Endothelial cell of umbilical vein (primary cell): ENCODE data around the gene SPOPL. TPM values are rescaled to one million over a fixed set of nuclear protein-coding genes. Genes with fewer than 3 reads are reported as not detected.

Experiments
- BruUV-seq: library from RNA; stranded (reverse); fragments of 400-500 nt; replicated peaks from 2 replicates; lab custom pipeline; 2021; lab: Mats Ljungman, UMichigan
- CTCF ChIA-PET: fragments of 300-600, 350-600 bp; sonication (Branson Sonifier 250); formaldehyde crosslinking; loops from one replicate; lab custom pipeline; 2021; ENCODE audit warnings: antibody characterized with exemption, inconsistent platforms; lab: Charles Lee
- POLR2A ChIA-PET: fragments of 300-600, 350-600 bp; sonication (Branson Sonifier 250); formaldehyde crosslinking; loops from one replicate; lab custom pipeline; 2021; ENCODE audit warnings: antibody characterized with exemption, inconsistent platforms; lab: Charles Lee
- DNase-seq: peaks from one replicate; pipeline ENCODE4 v3.0.0-alpha.2; 2011; ENCODE audit warnings: low read depth, low spot score
- FAIRE-seq: peaks from 2 replicates; lab custom pipeline; 2011; peaks lifted over from hg19 to GRCh38; lab: Jason Lieb, UNC
- H2AFZ ChIP-seq: 2 replicates; pipeline ENCODE4 v1.6.0; 2012; ENCODE audit warnings: low read depth, low read length, control low read depth, inconsistent platforms
- H3K27ac ChIP-seq: 2 replicates; pipeline ENCODE4 v1.5.1; 2011; ENCODE audit warnings: low read depth, mild to moderate bottlenecking, control low read depth, low read length, moderate library complexity; ENCODE audit not compliant: insufficient read depth
- H3K27me3 ChIP-seq, 2 experiments: 2 replicates each; pipeline versions ENCODE4 v1.6.0 to v1.6.1; 2011; ENCODE audit warnings: low read length in 2 of 2, mixed read lengths in 1 of 2; ENCODE audit not compliant: control insufficient read depth in 2 of 2, insufficient read depth in 2 of 2
- H3K36me3 ChIP-seq, 2 experiments: 2 replicates in 1 of 2; 3 replicates in 1 of 2; pipeline ENCODE4 v1.5.1; 2011; ENCODE audit warnings: low read length in 2 of 2, mild to moderate bottlenecking in 1 of 2, moderate library complexity in 1 of 2; ENCODE audit not compliant: control insufficient read depth in 2 of 2, insufficient read depth in 2 of 2; ENCODE audit errors: extremely low read depth in 1 of 2
- H3K4me1 ChIP-seq: 3 replicates; pipeline ENCODE4 v1.5.1; 2011; ENCODE audit warnings: mild to moderate bottlenecking, low read length; ENCODE audit not compliant: control insufficient read depth, insufficient read depth; ENCODE audit errors: extremely low read depth
- H3K4me2 ChIP-seq: 2 replicates; pipeline ENCODE4 v1.6.1; 2011; ENCODE audit warnings: low read length, control low read depth, mixed read lengths; ENCODE audit not compliant: insufficient read depth
- H3K4me3 ChIP-seq, 3 experiments: fragments of 200-600 bp in 1 of 3; sonication (generic), shearing (Covaris generic) in 1 of 3; replicated peaks in 1 of 3; 2 replicates each; pipeline ENCODE4 v1.5.1; 2011 to 2016; ENCODE audit warnings: control low read depth in 3 of 3, low read length in 3 of 3, mild to moderate bottlenecking in 2 of 3, inconsistent platforms in 1 of 3, low read depth in 1 of 3, moderate library complexity in 1 of 3; ENCODE audit not compliant: insufficient read depth in 1 of 3
- H3K79me2 ChIP-seq: 2 replicates; pipeline ENCODE4 v1.6.0; 2012; ENCODE audit warnings: low read length, inconsistent platforms; ENCODE audit not compliant: control insufficient read depth, insufficient read depth
- H3K9ac ChIP-seq: replicated peaks from 2 replicates; pipeline ENCODE3; 2011; ENCODE audit warnings: low read length, control low read depth; ENCODE audit not compliant: insufficient read depth; ENCODE audit errors: extremely low read depth
- H3K9me1 ChIP-seq: replicated peaks from 3 replicates; pipeline ENCODE4 v1.6.0; 2011; ENCODE audit warnings: mild to moderate bottlenecking, low read length; ENCODE audit not compliant: control insufficient read depth, insufficient read depth; ENCODE audit errors: extremely low read depth
- H3K9me3 ChIP-seq: replicated peaks from 2 replicates; pipeline ENCODE4 v1.5.1; 2012; ENCODE audit warnings: low read length, inconsistent platforms; ENCODE audit not compliant: control insufficient read depth, insufficient read depth
- H4K20me1 ChIP-seq: replicated peaks from 2 replicates; pipeline ENCODE3; 2011; ENCODE audit warnings: mild to moderate bottlenecking, low read length; ENCODE audit not compliant: control insufficient read depth, insufficient read depth; ENCODE audit errors: extremely low read depth
- CTCF ChIP-seq, 2 donors: IDR thresholded peaks; 1 replicate in 1 of 2; 2 replicates in 1 of 2; pipeline ENCODE4 v1.5.1; 2011; ENCODE audit warnings: low read length in 2 of 2, mild to moderate bottlenecking in 2 of 2, moderate library complexity in 2 of 2, control low read depth in 1 of 2, inconsistent platforms in 1 of 2, low read depth in 1 of 2; ENCODE audit not compliant: insufficient read depth in 1 of 2; ENCODE audit errors: extremely low read depth in 1 of 2
- EZH2 ChIP-seq: IDR thresholded peaks from 2 replicates; pipeline ENCODE4 v1.6.1; 2012; ENCODE audit warnings: borderline replicate concordance, low read depth, mild to moderate bottlenecking, moderate library complexity, low read length, inconsistent platforms; ENCODE audit not compliant: severe bottlenecking
- FOS ChIP-seq: IDR thresholded peaks from 2 replicates; pipeline ENCODE4 v1.6.1; 2011; ENCODE audit warnings: mild to moderate bottlenecking, low read length, moderate library complexity, borderline replicate concordance; ENCODE audit not compliant: insufficient read depth
- GATA2 ChIP-seq: IDR thresholded peaks from 2 replicates; pipeline ENCODE4 v1.7.0; 2011; ENCODE audit warnings: low read depth, mild to moderate bottlenecking, moderate library complexity, mixed read lengths, low read length; ENCODE audit not compliant: insufficient read length, insufficient read depth
- JUN ChIP-seq: IDR thresholded peaks from 2 replicates; pipeline ENCODE4 v1.6.1; 2011; ENCODE audit warnings: borderline replicate concordance, low read depth; ENCODE audit not compliant: insufficient read length, insufficient read depth
- MAX ChIP-seq: IDR thresholded peaks from 2 replicates; pipeline ENCODE4 v1.6.1; 2011; ENCODE audit not compliant: insufficient read depth, insufficient read length
- MYC ChIP-seq: IDR thresholded peaks from one replicate; pipeline ENCODE4 v1.6.1; 2011; ENCODE audit warnings: mild to moderate bottlenecking, low read depth, low read length
- POLR2A ChIP-seq: IDR thresholded peaks from 2 replicates; pipeline ENCODE4 v1.6.1; 2012; ENCODE audit warnings: low read depth, mild to moderate bottlenecking, control low read depth, low read length
- POLR2AphosphoS5 ChIP-seq: IDR thresholded peaks from 2 replicates; pipeline ENCODE4 v1.6.1; 2012; ENCODE audit warnings: low read depth, mild to moderate bottlenecking, control low read depth, low read length, moderate library complexity; ENCODE audit not compliant: insufficient read depth
- dilution Hi-C: fragments of 300-500 bp; cut with MboI; formaldehyde crosslinking; loops from one replicate; pipeline ENCODE4 v1.15.0; 2019; ENCODE audit warnings: low sequenced_read_pairs; ENCODE audit not compliant: extremely low pct_ligation_motif_present
- intact Hi-C: fragments of 100-400 bp; cut with micrococcal nuclease; formaldehyde crosslinking; loops from one replicate; pipeline ENCODE4 v1.10.0; 2022
- polyA plus RNA-seq, 4 experiments: library from polyadenylated mRNA; depleted of rRNA in 3 of 4; stranded (reverse) in 3 of 4; unstranded in 1 of 4; fragments of >200 nt; gene quantifications; 2 replicates each; pipeline versions ENCODE4 v1.2.1 to v1.2.3, GENCODE V29; 2011 to 2012; ENCODE audit warnings: missing spikeins in 1 of 4
- total RNA-seq: library from RNA; stranded (reverse); gene quantifications from 2 replicates; pipeline ENCODE4 v1.2.3, GENCODE V29; 2021

SPOPL gene
- total and polyA plus RNA-seq, 2 donors (not counting 3 experiments of a cell fraction or from before 2014, with no cell fraction given) = 3.1 to 17.4 TPM

- no peak for DNase-seq
- Histone ChIP-seq H3K4me3 (no peak overlapping the region), H3K9me1 (no peaks in the 10 kb centered on the region), H3K27me3 (no peaks in the 10 kb centered on the region), H3K4me1 (peaks cover 5% of the 10 kb centered on the region), H3K79me2 (peaks cover 69% of the 10 kb centered on the region), H3K4me2 (no peak overlapping the region), H3K27ac (no peak overlapping the region), H4K20me1 (peaks cover 4% of the 10 kb centered on the region), H3K36me3 (no peaks in the 10 kb centered on the region), H3K9me3 (no peaks in the 10 kb centered on the region), H3K9ac (no peak overlapping the region), H2AFZ (no peak overlapping the region)
- intact Hi-C loops (no loop called here), dilution Hi-C loops (no loop called here)
- FAIRE-seq = no peak
- BruUV-seq = no TSS peak
- ChIA-PET POLR2A (no interaction called here), CTCF (no interaction called here)
- TF ChIP-seq POLR2AphosphoS5 = no peak
- no peak for TF ChIP-seq FOS
- no peak for TF ChIP-seq MYC
These were observed 8.7 kb downstream of the SPOPL start for GRCh38 chr2:138510319-138510718.

- BruUV-seq = no TSS peak
- intact Hi-C loops = no loop called here
- POLR2A ChIA-PET = no interaction called here
These were observed 11.1 kb downstream of the SPOPL start for GRCh38 chr2:138512672-138513071.

More at GRCh38 chr2:138512672-138513071, 11.1 kb downstream of the SPOPL start:
- peaks cover 7% of the 10 kb centered on the region for H4K20me1 ChIP-seq
- H3K9me3 ChIP-seq = no peaks in the 10 kb centered on the region
- no peak overlapping the region for H3K9ac ChIP-seq
- no peak overlapping the region for H3K4me2 ChIP-seq
- no peak overlapping the region for H3K4me3 ChIP-seq
- TF ChIP-seq EZH2 = no peak
- no peak for TF ChIP-seq MAX
- TF ChIP-seq POLR2A = no peak
- TF ChIP-seq POLR2AphosphoS5 = no peak
- TF ChIP-seq CTCF (IDR thresholded peaks at IDR 0.05; ENCODE audit: extremely low read depth in 1 of 2, insufficient read depth in 1 of 2, low read depth in 1 of 2, low read length in 2 of 2) = no peak
- no peak for TF ChIP-seq MYC
- TF ChIP-seq JUN = no peak
- TF ChIP-seq FOS = no peak
- TF ChIP-seq GATA2 = no peak
- CTCF ChIA-PET = interaction anchor here (0.9 kb wide), 1 partner anchor 13 kb away, joined by 4 read pairs; no protein-coding TSS in a partner anchor
- H3K79me2 ChIP-seq = peaks cover 67% of the 10 kb centered on the region
- H3K27me3 ChIP-seq = no peaks in the 10 kb centered on the region
- FAIRE-seq (no peak), DNase-seq (peak; percentile 17)
- dilution Hi-C loops = no loop called here
- no peaks in the 10 kb centered on the region for H3K9me1 ChIP-seq
- no peak overlapping the region for H3K27ac ChIP-seq
- H3K4me1 ChIP-seq = peaks cover 3% of the 10 kb centered on the region
- H2AFZ ChIP-seq = no peak overlapping the region
- no peaks in the 10 kb centered on the region for H3K36me3 ChIP-seq
